Body of pancreas (tissue), 4 donors: ENCODE data around the gene CTDSPL. TPM values are rescaled to one million over a fixed set of nuclear protein-coding genes. Genes with fewer than 3 reads are reported as not detected.

Experiments
- ATAC-seq: fragments of 150-250 bp; one replicate; pipeline ENCODE4 v1.9.1; 2016
- DNase-seq, 4 donors: peaks; one replicate each; pipeline ENCODE4 v3.0.0-alpha.2; 2019
- H3K27ac ChIP-seq, 4 donors: fragments of 200-600 bp; sonication (generic); 1 replicate in 3 of 4; 2 replicates in 1 of 4; pipeline versions ENCODE4 v1.5.1 to v1.6.1; 2016 to 2019; ENCODE audit warnings: mild to moderate bottlenecking in 1 of 4, mixed read lengths in 1 of 4, moderate library complexity in 1 of 4
- H3K27me3 ChIP-seq, 2 donors: fragments of 200-600 bp; sonication (generic); one replicate each; pipeline ENCODE4 v1.6.0; 2016; ENCODE audit warnings: mild to moderate bottlenecking in 1 of 2
- H3K36me3 ChIP-seq, 2 donors: fragments of 200-600 bp; sonication (generic); replicated peaks in 1 of 2; 2 replicates each; pipeline ENCODE4 v1.5.1; 2016; ENCODE audit warnings: low read depth in 2 of 2; ENCODE audit not compliant: insufficient read depth in 1 of 2
- H3K4me1 ChIP-seq: fragments of 200-600 bp; sonication (generic); one replicate; pipeline ENCODE4 v1.6.0; 2016
- H3K4me3 ChIP-seq, 2 donors: fragments of 200-600 bp; sonication (generic); 1 replicate in 1 of 2; 2 replicates in 1 of 2; pipeline ENCODE4 v1.5.1; 2016 to 2019
- H3K9me3 ChIP-seq, 3 donors: fragments of 200-600 bp; sonication (generic); 1 replicate in 2 of 3; 2 replicates in 1 of 3; pipeline ENCODE4 v1.5.1; 2016
- CTCF ChIP-seq, 7 experiments: fragments of 450-650 bp in 4 of 7; fragments of 200-600 bp in 3 of 7; sonication (generic) in 3 of 7; IDR thresholded peaks; one replicate each; pipeline ENCODE4 v1.5.1; 2016 to 2019; ENCODE audit warnings: antibody characterized with exemption in 7 of 7
- POLR2A ChIP-seq, 3 donors: fragments of 450-650 bp; IDR thresholded peaks; one replicate each; pipeline ENCODE4 v1.6.1; 2016; ENCODE audit warnings: antibody characterized with exemption in 3 of 3, mild to moderate bottlenecking in 2 of 3
- WGBS, 2 donors: methylation state at CpG; one replicate each; pipeline ENCODE4 v1.1.5; 2017; 5-methylcytosine and 5-hydroxymethylcytosine counted together
- intact Hi-C: fragments of 100-400 bp; cut with DNase I; formaldehyde crosslinking; loops from one replicate; pipeline ENCODE4 v1.15.1; 2023
- total RNA-seq, 2 donors: library from RNA; depleted of rRNA; stranded (reverse); fragments of >200 nt; gene quantifications; one replicate each; pipeline ENCODE4 v1.1.0, GENCODE V29; 2016

CTDSPL gene
- total RNA-seq, 2 donors from 2014 or later = 23.6 to 25.4 TPM

GRCh38 chr3:37955918-37956707 lies 94.4 kb downstream of the CTDSPL start:
- TF ChIP-seq POLR2A (IDR thresholded peaks at IDR 0.05) (no peak), CTCF (IDR thresholded peaks at IDR 0.05) (no peak)
- ATAC-seq (no peak), DNase-seq (no peak)
- no peaks in the 10 kb centered on the region for H3K27me3 ChIP-seq
- peaks cover 8% of the 10 kb centered on the region for H3K4me1 ChIP-seq
- 81 to 87% methylated on average over 3 of the region's 3 CpGs for WGBS, 2 donors
- H3K27ac ChIP-seq = peak overlapping the region in 1 of 4 donors; percentile 7
- intact Hi-C loops = no loop called here
- H3K36me3 ChIP-seq = no peaks in the 10 kb centered on the region
- no peak overlapping the region for H3K4me3 ChIP-seq
- no peaks in the 10 kb centered on the region for H3K9me3 ChIP-seq

- ATAC-seq (no peak), DNase-seq (no peak)
- WGBS, 2 donors = 54 to 81% methylated on average over 2 of the region's 2 CpGs
- Histone ChIP-seq H3K4me1 (peaks cover 16% of the 10 kb centered on the region), H3K4me3 (no peak overlapping the region), H3K27me3 (no peaks in the 10 kb centered on the region), H3K9me3 (no peaks in the 10 kb centered on the region), H3K36me3 (no peaks in the 10 kb centered on the region), H3K27ac (peak overlapping the region in 1 of 4 donors; percentile 7)
- TF ChIP-seq POLR2A (IDR thresholded peaks at IDR 0.05) (no peak), CTCF (IDR thresholded peaks at IDR 0.05) (no peak)
- intact Hi-C loops = no loop called here
Measured at GRCh38 chr3:37956723-37957538, 95.3 kb downstream of the CTDSPL start.

GRCh38 chr3:37957539-37957936 lies 95.9 kb downstream of the CTDSPL start:
- no peaks in the 10 kb centered on the region for H3K36me3 ChIP-seq
- TF ChIP-seq CTCF (IDR thresholded peaks at IDR 0.05) = no peak
- no peak for TF ChIP-seq POLR2A (IDR thresholded peaks at IDR 0.05)
- intact Hi-C loops = no loop called here
- peaks cover 21% of the 10 kb centered on the region for H3K4me1 ChIP-seq
- no peaks in the 10 kb centered on the region for H3K9me3 ChIP-seq
- H3K27me3 ChIP-seq = no peaks in the 10 kb centered on the region
- no peak for ATAC-seq
- 81 to 86% methylated on average over 7 of the region's 7 CpGs for WGBS, 2 donors
- no peak for DNase-seq
- no peak overlapping the region for H3K27ac ChIP-seq
- H3K4me3 ChIP-seq = no peak overlapping the region

GRCh38 chr3:37961622-37962431 lies 100.1 kb downstream of the CTDSPL start:
- no peak for TF ChIP-seq CTCF (IDR thresholded peaks at IDR 0.05)
- no peak for TF ChIP-seq POLR2A (IDR thresholded peaks at IDR 0.05)
- Histone ChIP-seq H3K36me3 (no peaks in the 10 kb centered on the region), H3K9me3 (no peaks in the 10 kb centered on the region), H3K27me3 (no peaks in the 10 kb centered on the region), H3K4me3 (no peak overlapping the region), H3K4me1 (peaks cover 53% of the 10 kb centered on the region), H3K27ac (peak overlapping the region in 3 of 4 donors; percentile 14 to 75 (median 51))
- WGBS, 2 donors = 49 to 57% methylated on average over 6 of the region's 6 CpGs
- ATAC-seq (no peak), DNase-seq (no peak)
- intact Hi-C loops = no loop called here
